Left lung (tissue), 14 donors: ENCODE data around the gene OCA2. TPM values are rescaled to one million over a fixed set of nuclear protein-coding genes. Genes with fewer than 3 reads are reported as not detected.
"Not testable (repeated sequence)": the region's sequence is repeated elsewhere in the genome, so short reads cannot be mapped to it uniquely, and the experiment has no call there.

ENCODE experiments used
- ATAC-seq: fragments of 200-7000 bp; cut with Tn5 transposase; one replicate; pipeline ENCODE4 v1.9.1; 2020; ENCODE audit warnings: moderate library complexity
- DNase-seq, 4 donors: peaks; one replicate each; pipeline ENCODE4 v3.0.0-alpha.2; 2013 to 2020
- H3K27ac ChIP-seq, 2 donors: fragments of 200-600 bp; sonication (generic) in 1 of 2; one replicate each; pipeline versions ENCODE4 v1.5.0 to v1.8.0; 2020 to 2021
- H3K27me3 ChIP-seq, 2 donors: fragments of 200-600 bp; sonication (generic) in 1 of 2; one replicate each; pipeline versions ENCODE4 v1.5.0 to v1.8.0; 2020 to 2021
- H3K36me3 ChIP-seq, 2 donors: fragments of 200-600 bp; sonication (generic) in 1 of 2; one replicate each; pipeline versions ENCODE4 v1.5.0 to v1.8.0; 2020 to 2021
- H3K4me1 ChIP-seq, 2 donors: fragments of 200-600 bp; one replicate each; pipeline ENCODE4 v1.8.0; 2021
- H3K4me3 ChIP-seq, 2 donors: fragments of 200-600 bp; sonication (generic) in 1 of 2; one replicate each; pipeline versions ENCODE4 v1.5.0 to v1.8.0; 2020 to 2021; ENCODE audit warnings: mild to moderate bottlenecking in 1 of 2
- H3K9me3 ChIP-seq, 2 donors: fragments of 200-600 bp; sonication (generic) in 1 of 2; one replicate each; pipeline versions ENCODE4 v1.5.0 to v1.8.0; 2020 to 2021
- intact Hi-C, 2 donors: fragments of 100-400 bp; cut with DNase I; formaldehyde crosslinking; loops; one replicate each; pipeline versions ENCODE4 v1.11.2 to v1.14.2; 2022
- long read RNA-seq, 12 donors: library from polyadenylated mRNA in 2 of 12; unstranded in 2 of 12; transcript quantifications; one replicate each; pipeline ENCODE4 v2.0.0 and lab custom pipeline, GENCODE V29; 2019 to 2026
- polyA plus RNA-seq, 6 donors: library from polyadenylated mRNA; unstranded; fragments of 120-200 nt; gene quantifications; one replicate each; pipeline ENCODE4 v1.2.1, GENCODE V29; 2013; ENCODE audit not compliant: insufficient read length in 6 of 6
- total RNA-seq, 2 donors: library from RNA; stranded (reverse); fragmentation: NEBNext Ultra II Directional; extraction: Animal tissue kit (Norgen Biotek cat#: 25700); gene quantifications; one replicate each; pipeline ENCODE4 v1.2.1, GENCODE V29; 2021
- TF ChIP-seq, protein P1 (sequence below), 2 donors: fragments of 200-600 bp; sonication (generic) in 1 of 2; IDR thresholded peaks; one replicate each; pipeline versions ENCODE4 v1.5.0 to v1.8.0; 2021; ENCODE audit warnings: antibody characterized with exemption in 2 of 2
- donor health status: DM: no; HTN: yes; CAD: no.
- donor health status: DM: no; HTN: no; CAD: no.

The OCA2 gene
- 1 to 10 TPM in 1 of 2 donors, under 1 TPM in 1; 0.81 to 4.0 TPM for total RNA-seq
- 10 to 100 TPM; 12.0 to 21.7 (median 14.7) TPM for polyA plus RNA-seq
- long read RNA-seq, donor 1, partial matches to known transcripts: 0 of 3 reads
- long read RNA-seq, donor 1, other reads (novel, unspliced or antisense): 0 of 3 reads
- long read RNA-seq, donor 2, partial matches to known transcripts: 5 of 5 reads
- long read RNA-seq, donor 2, other reads (novel, unspliced or antisense): 0 of 5 reads
- long read RNA-seq, donor 3, partial matches to known transcripts: 0 of 1 reads
- long read RNA-seq, donor 3, other reads (novel, unspliced or antisense): 0 of 1 reads
- long read RNA-seq, donor 4, partial matches to known transcripts: 0 of 1 reads
- long read RNA-seq, donor 4, other reads (novel, unspliced or antisense): 1 of 1 reads
- long read RNA-seq, donor 5, partial matches to known transcripts: 8 of 11 reads
- long read RNA-seq, donor 5, other reads (novel, unspliced or antisense): 0 of 11 reads
- long read RNA-seq, donor 6, partial matches to known transcripts: 5 of 6 reads
- long read RNA-seq, donor 6, other reads (novel, unspliced or antisense): 0 of 6 reads
- long read RNA-seq, donor 7, partial matches to known transcripts: 0 of 1 reads
- long read RNA-seq, donor 7, other reads (novel, unspliced or antisense): 0 of 1 reads
- long read RNA-seq, donor 8, partial matches to known transcripts: 0 of 1 reads
- long read RNA-seq, donor 8, other reads (novel, unspliced or antisense): 0 of 1 reads
- long read RNA-seq, donor 9: 0 reads
- long read RNA-seq, donor 10: 0 reads
- long read RNA-seq, donor 11: 0 reads
- long read RNA-seq, donor 12: 0 reads

DNA sequence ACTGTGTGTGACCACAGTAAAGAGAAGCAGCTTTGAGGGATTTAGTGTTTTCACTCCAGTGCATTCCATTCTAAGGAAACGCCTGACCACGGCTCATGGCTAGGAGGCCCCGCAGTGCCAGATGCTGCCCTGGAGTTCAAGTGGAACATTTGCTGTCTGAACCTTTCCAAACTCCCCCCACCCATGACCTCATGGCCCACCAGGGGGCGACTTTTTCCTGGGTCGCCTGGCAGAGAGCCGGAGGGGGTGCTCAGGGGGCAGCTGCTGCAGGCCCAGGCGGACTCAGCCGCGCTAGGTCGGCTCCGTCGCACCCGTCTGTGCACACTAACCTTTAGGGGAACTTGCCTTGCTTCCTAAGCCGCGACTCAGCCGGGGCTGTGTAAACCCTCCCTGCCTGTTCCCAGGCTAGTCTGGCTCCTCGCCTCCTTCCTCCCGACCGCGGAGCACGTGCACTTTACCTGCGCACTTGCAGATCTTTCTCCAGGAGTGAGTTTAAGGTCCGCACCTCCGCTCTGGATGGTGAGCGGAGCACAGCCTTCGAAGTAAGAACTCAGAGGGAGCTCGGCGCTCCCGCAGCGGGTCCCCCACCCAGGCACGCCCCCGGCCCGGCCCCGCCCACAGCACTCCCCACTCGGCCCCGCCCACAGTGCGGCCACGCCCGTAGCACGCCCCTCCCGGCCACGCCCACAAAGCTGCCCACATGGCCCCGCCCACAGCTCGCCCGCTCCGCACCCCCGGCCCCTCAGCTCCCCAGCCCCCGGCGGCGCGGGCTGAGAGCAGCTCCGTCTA lies at the start of gene OCA2:
TSS of gene OCA2 (minus strand) at position 550 of the 789 bp plus-strand sequence. CDS start 17,441 bp downstream, outside the sequence.
- Histone ChIP-seq H3K36me3 (no peaks in the 10 kb centered on the region), H3K27me3 (peaks cover 21 to 87% of the 10 kb centered on the region in 2 donors), H3K4me1 (peaks cover 23 to 46% of the 10 kb centered on the region in 2 donors), H3K9me3 (no peaks in the 10 kb centered on the region), H3K27ac (no peak within 1 kb of the TSS), H3K4me3 (peak within 1 kb of the TSS in 1 of 2 donors; percentile 19)
- TF ChIP-seq, protein P1, sequence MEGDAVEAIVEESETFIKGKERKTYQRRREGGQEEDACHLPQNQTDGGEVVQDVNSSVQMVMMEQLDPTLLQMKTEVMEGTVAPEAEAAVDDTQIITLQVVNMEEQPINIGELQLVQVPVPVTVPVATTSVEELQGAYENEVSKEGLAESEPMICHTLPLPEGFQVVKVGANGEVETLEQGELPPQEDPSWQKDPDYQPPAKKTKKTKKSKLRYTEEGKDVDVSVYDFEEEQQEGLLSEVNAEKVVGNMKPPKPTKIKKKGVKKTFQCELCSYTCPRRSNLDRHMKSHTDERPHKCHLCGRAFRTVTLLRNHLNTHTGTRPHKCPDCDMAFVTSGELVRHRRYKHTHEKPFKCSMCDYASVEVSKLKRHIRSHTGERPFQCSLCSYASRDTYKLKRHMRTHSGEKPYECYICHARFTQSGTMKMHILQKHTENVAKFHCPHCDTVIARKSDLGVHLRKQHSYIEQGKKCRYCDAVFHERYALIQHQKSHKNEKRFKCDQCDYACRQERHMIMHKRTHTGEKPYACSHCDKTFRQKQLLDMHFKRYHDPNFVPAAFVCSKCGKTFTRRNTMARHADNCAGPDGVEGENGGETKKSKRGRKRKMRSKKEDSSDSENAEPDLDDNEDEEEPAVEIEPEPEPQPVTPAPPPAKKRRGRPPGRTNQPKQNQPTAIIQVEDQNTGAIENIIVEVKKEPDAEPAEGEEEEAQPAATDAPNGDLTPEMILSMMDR (IDR thresholded peaks at IDR 0.05): no peak
- peak in 3 of 4 donors; percentile 55 to 89 (median 86) for DNase-seq
- ATAC-seq: peak; percentile 54
- intact Hi-C loops: no loop called here

DNA sequence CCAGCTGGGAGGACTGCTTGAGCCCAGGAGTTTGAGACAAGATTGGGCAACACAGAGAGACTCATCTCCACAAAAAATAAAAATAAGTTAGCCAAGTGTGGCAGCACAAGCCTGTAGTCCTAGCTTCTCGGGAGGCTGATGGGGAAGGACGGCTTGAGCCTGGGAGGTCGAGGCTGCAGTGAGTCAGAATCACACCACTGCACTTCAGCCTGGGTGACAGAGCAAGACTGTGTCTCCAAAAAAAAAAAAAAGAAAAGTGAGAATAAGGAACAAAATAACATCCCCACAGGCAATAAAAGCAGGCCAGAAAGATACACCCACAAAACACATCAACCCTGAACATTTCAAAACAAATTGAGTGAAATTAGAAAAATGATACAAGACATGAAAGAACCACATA lies 48.7 kb upstream of the OCA2 start:
- Histone ChIP-seq H3K27me3 (no peaks in the 10 kb centered on the region), H3K4me1 (no peaks in the 10 kb centered on the region), H3K36me3 (peaks cover 0 to 46% of the 10 kb centered on the region in 2 donors), H3K27ac (no peak overlapping the region), H3K9me3 (peaks cover 0 to 8% of the 10 kb centered on the region in 2 donors), H3K4me3 (no peak overlapping the region)
- DNase-seq: no peak
- intact Hi-C loops: no loop called here
- TF ChIP-seq, protein P1 (IDR thresholded peaks at IDR 0.05): no peak
- ATAC-seq: no peak

DNA sequence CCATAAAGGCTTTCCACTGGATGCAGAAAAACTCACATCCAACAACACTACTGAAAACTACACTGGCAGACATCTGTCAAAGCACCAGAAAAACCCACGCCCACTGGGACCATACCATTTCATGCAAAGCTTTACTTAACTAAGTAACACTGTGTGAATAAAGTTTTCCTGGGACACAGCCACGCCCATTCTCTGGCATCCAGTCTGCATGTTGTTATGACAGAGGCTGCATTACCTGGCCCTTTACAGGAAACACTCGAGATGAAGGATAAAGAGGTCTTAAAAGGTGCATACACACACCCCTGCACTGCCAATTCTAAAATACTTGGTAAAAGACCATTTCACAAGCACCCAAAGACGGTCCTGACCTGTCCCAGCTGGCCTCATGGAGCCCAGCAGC lies 46.3 kb upstream of the OCA2 start:
- H3K36me3 ChIP-seq: peaks cover 0 to 56% of the 10 kb centered on the region in 2 donors

DNA sequence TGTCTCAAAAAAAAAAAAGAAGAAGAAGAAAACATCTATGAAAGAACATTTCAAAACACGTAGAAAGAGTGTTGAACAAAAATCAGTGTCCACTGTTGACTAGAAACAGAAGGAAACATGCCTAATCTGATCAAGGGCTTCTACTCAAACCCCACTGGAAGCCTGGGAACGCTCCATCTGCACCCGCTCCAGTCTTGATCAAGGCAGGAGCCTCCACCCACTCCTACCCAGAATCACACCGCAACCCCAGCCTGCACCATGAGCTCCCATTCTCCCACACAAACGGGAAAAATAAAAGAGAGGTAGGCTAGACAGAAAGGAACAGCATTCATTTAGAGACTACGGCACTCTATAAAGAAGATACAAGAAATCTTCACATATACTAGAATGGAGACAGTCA lies 40.9 kb upstream of the OCA2 start:
- H3K9me3 ChIP-seq: no peaks in the 10 kb centered on the region
- DNase-seq (no peak), ATAC-seq (no peak)
- H3K4me1 ChIP-seq: no peaks in the 10 kb centered on the region
- H3K36me3 ChIP-seq: peaks cover 0 to 58% of the 10 kb centered on the region in 2 donors
- no peaks in the 10 kb centered on the region for H3K27me3 ChIP-seq
- H3K27ac ChIP-seq: no peak overlapping the region
- intact Hi-C loops: no loop called here
- TF ChIP-seq, protein P1 (IDR thresholded peaks at IDR 0.05): no peak
- H3K4me3 ChIP-seq: no peak overlapping the region

More for the DNA sequence above, 46.3 kb upstream of the OCA2 start:
- ATAC-seq, H3K4me1 ChIP-seq, DNase-seq, H3K9me3 ChIP-seq, H3K4me3 ChIP-seq, H3K27ac ChIP-seq, H3K27me3 ChIP-seq, intact Hi-C loops: not testable (repeated sequence)

DNA sequence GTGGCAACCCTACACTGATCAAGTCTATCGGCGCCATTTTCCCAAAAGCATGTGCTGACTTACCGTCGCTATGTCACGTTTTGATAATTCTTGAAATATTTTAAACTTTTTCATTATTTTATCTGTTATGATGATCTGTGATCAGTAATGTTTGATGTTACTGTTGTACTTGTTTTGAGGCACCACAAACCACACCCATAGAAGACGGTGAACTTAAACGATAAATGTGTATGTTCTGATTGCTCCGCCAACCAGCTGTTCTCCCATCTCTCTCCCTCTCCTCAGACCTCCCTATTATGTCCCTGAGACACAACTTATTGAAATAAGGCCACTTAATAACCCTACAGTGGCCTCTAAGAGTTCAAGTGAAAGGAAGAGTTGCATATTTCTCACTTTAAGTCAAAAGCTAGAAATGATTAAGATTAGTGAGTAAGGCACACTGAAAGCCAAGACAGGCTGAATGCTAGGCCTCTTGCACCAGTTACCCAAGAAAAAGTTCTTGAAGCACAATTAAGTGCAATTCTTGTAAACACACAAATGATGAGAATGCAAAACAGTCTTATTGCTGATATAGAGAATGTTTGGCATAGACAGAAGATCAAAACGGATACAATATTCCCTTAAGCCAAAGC lies 38.4 kb upstream of the OCA2 start:
- H3K4me3 ChIP-seq, DNase-seq, intact Hi-C loops, H3K9me3 ChIP-seq, H3K27ac ChIP-seq, ATAC-seq, H3K27me3 ChIP-seq, H3K4me1 ChIP-seq: not testable (repeated sequence)
- peaks cover 0 to 45% of the 10 kb centered on the region in 2 donors for H3K36me3 ChIP-seq

DNA sequence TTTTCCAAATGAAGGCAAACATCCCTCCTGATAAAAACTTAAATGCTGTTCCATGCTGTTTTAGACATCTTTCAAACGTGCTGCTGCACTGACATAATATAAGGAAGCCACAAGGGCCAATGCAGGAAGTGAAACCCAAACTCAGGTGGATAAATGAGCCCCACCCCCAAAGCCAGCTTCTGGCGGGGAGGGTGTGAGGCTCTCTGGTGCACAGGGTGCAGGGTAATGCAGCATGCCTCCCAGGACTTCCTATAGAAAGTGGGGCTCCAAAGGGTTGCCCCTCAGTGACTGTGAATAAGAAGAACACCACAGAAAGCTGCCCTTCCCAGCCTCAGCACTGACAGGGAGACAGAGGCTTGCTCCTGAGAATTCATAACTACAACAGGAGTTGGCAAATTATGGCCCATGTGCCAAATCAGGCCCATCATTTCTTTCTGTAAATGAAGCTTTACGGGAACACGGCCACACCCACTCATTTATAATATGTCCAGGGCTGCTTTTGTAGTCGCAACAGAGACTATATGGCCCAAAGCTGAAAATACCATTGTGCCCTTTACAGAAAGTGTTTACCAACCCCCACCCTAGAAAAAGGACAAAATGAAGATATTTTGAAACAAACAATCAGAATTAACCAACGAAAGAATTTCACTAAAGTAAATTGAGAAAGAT lies 37.3 kb upstream of the OCA2 start:
- H3K4me3 ChIP-seq, ATAC-seq, intact Hi-C loops, H3K27me3 ChIP-seq, H3K9me3 ChIP-seq, H3K4me1 ChIP-seq: not testable (repeated sequence)
- peak overlapping the region in 1 of 2 donors; percentile 46 for H3K27ac ChIP-seq
- peak in 1 of 4 donors; percentile 29 for DNase-seq
- peaks cover 0 to 45% of the 10 kb centered on the region in 2 donors for H3K36me3 ChIP-seq
